Right lung (tissue), 5 donors: ENCODE data around the gene MINK1. TPM values are rescaled to one million over a fixed set of nuclear protein-coding genes. Genes with fewer than 3 reads are reported as not detected.
A peak's percentile ranks its signal among the peaks of the same experiment; 100 is the strongest.
"Not testable (repeated sequence)": the region's sequence is repeated elsewhere in the genome, so short reads cannot be mapped to it uniquely, and the experiment has no call there.

Source experiments
- DNase-seq, 2 donors: peaks; one replicate each; pipeline ENCODE4 v3.0.0-alpha.2; 2013
- polyA plus RNA-seq, 5 donors: library from polyadenylated mRNA; unstranded; fragments of 120-200 nt; gene quantifications; one replicate each; pipeline versions ENCODE4 v1.2.1 to v1.2.3, GENCODE V29; 2013; ENCODE audit warnings: inconsistent platforms in 1 of 5, low replicate concordance in 1 of 5; ENCODE audit not compliant: insufficient read length in 5 of 5, insufficient read depth in 1 of 5

Gene MINK1
- polyA plus RNA-seq, 5 donors, result 47.4 to 64.5 (median 57.3) TPM

GRCh38 chr17:4897785-4898184 lies 64.6 kb downstream of the MINK1 start:
- DNase-seq, result no peak

- DNase-seq, result no peak
These were observed 65.2 kb downstream of the MINK1 start for GRCh38 chr17:4898351-4898750.

- no peak for DNase-seq
These were observed 65.8 kb downstream of the MINK1 start for GRCh38 chr17:4898927-4899326.

GRCh38 chr17:4899341-4900230 lies 66.4 kb downstream of the MINK1 start, which contains the start of gene C17orf107:
Gene C17orf107, plus strand, starts transcription at chr17:4899536. Its CDS starts 227 bp downstream, at chr17:4899763.
- peak; percentile 67 to 73 for DNase-seq

- no peak for DNase-seq
These were observed 67.3 kb downstream of the MINK1 start for GRCh38 chr17:4900231-4901107.

- no peak for DNase-seq
These were observed 68.0 kb downstream of the MINK1 start for GRCh38 chr17:4901108-4901647.

GRCh38 chr17:4901648-4902344 lies 68.7 kb downstream of the MINK1 start:
- DNase-seq, result no peak

GRCh38 chr17:4902540-4902939 lies 69.4 kb downstream of the MINK1 start:
- no peak for DNase-seq

GRCh38 chr17:4903051-4903818 lies 70.1 kb downstream of the MINK1 start, which contains the start of gene CHRNE:
Gene CHRNE, minus strand, starts transcription at chr17:4903098. Its CDS starts 35 bp downstream, at chr17:4903063.
- DNase-seq, result peak in 1 of 2 donors; percentile 68

GRCh38 chr17:4906642-4907041 lies 73.5 kb downstream of the MINK1 start:
- not testable (repeated sequence) for DNase-seq

GRCh38 chr17:4908301-4908700 lies 75.2 kb downstream of the MINK1 start:
- no peak for DNase-seq

GRCh38 chr17:4908711-4909496 lies 75.8 kb downstream of the MINK1 start:
- DNase-seq, result peak; percentile 83 to 87

GRCh38 chr17:4913994-4914393 lies 80.9 kb downstream of the MINK1 start:
- no peak for DNase-seq

- not testable (repeated sequence) for DNase-seq
These were observed 81.4 kb downstream of the MINK1 start for GRCh38 chr17:4914551-4914950.

GRCh38 chr17:4919511-4920047 lies 86.4 kb downstream of the MINK1 start:
- DNase-seq, result no peak

GRCh38 chr17:4920351-4921048 lies 87.4 kb downstream of the MINK1 start:
- DNase-seq, result no peak

- DNase-seq, result no peak
These were observed 88.2 kb downstream of the MINK1 start for GRCh38 chr17:4921320-4921719.

- DNase-seq, result not testable (repeated sequence)
These were observed 93.6 kb downstream of the MINK1 start for GRCh38 chr17:4926577-4927335.
